Thyroid gland (tissue), 4 donors: Measurements from ENCODE around the gene CDC20. TPM values are rescaled to one million over a fixed set of nuclear protein-coding genes. Genes with fewer than 3 reads are reported as not detected.

Source experiments
- DNase-seq, 2 donors: peaks; one replicate each; pipeline ENCODE4 v3.0.0-alpha.2; 2019
- H3K27ac ChIP-seq, 3 donors: fragments of 200-600 bp; sonication (generic); 1 replicate in 2 of 3; 2 replicates in 1 of 3; pipeline ENCODE4 v1.5.1; 2016 to 2019; ENCODE audit warnings: mild to moderate bottlenecking in 1 of 3, moderate library complexity in 1 of 3
- H3K27me3 ChIP-seq: fragments of 200-600 bp; sonication (generic); one replicate; pipeline ENCODE4 v1.5.1; 2019
- H3K36me3 ChIP-seq, 2 donors: fragments of 200-600 bp; sonication (generic); one replicate each; pipeline ENCODE4 v1.5.1; 2016 to 2019
- H3K4me1 ChIP-seq, 2 donors: fragments of 200-600 bp; sonication (generic); one replicate each; pipeline ENCODE4 v1.5.1; 2017 to 2019
- H3K4me3 ChIP-seq, 3 donors: fragments of 200-600 bp; sonication (generic); replicated peaks in 1 of 3; 1 replicate in 2 of 3; 2 replicates in 1 of 3; pipeline ENCODE4 v1.5.1; 2016; ENCODE audit warnings: mild to moderate bottlenecking in 1 of 3
- H3K9me3 ChIP-seq: fragments of 200-600 bp; sonication (generic); one replicate; pipeline ENCODE4 v1.5.1; 2017
- CTCF ChIP-seq, 6 experiments: fragments of 200-600 bp in 3 of 6; fragments of 450-650 bp in 3 of 6; sonication (generic) in 3 of 6; IDR thresholded peaks; one replicate each; pipeline ENCODE4 v1.5.1; 2016 to 2019; ENCODE audit warnings: antibody characterized with exemption in 6 of 6, mild to moderate bottlenecking in 2 of 6, inconsistent platforms in 1 of 6, moderate library complexity in 1 of 6
- POLR2A ChIP-seq, 2 donors: fragments of 450-650 bp; IDR thresholded peaks; one replicate each; pipeline ENCODE4 v1.6.1; 2017; ENCODE audit warnings: antibody characterized with exemption in 2 of 2, mild to moderate bottlenecking in 2 of 2, moderate library complexity in 1 of 2
- WGBS, 2 donors: methylation state at CpG; one replicate each; pipeline ENCODE4 v1.1.5; 2017; 5-methylcytosine and 5-hydroxymethylcytosine counted together
- intact Hi-C: fragments of 100-400 bp; cut with DNase I; formaldehyde crosslinking; loops from one replicate; pipeline ENCODE4 v1.15.1; 2023
- total RNA-seq, 4 donors: library from RNA; depleted of rRNA; stranded (reverse); fragments of >200 nt; gene quantifications; one replicate each; pipeline ENCODE4 v1.2.3, GENCODE V29; 2016

Gene CDC20
- total RNA-seq, 4 donors from 2014 or later, result 0.54 to 3.9 (median 2.2) TPM

GRCh38 chr1:43349594-43350306 is 9.0 kb upstream of the CDC20 start:
- H3K9me3 ChIP-seq, result no peaks in the 10 kb centered on the region
- intact Hi-C loops, result no loop called here
- H3K27ac ChIP-seq, result peak overlapping the region; percentile 94 to 99 (median 95)
- DNase-seq, result peak; percentile 78 to 84
- no peak overlapping the region for H3K4me3 ChIP-seq
- no peaks in the 10 kb centered on the region for H3K27me3 ChIP-seq
- no peak for TF ChIP-seq CTCF (IDR thresholded peaks at IDR 0.05)
- TF ChIP-seq POLR2A (IDR thresholded peaks at IDR 0.05), result peak in 1 of 2 donors; percentile 7
- no peaks in the 10 kb centered on the region for H3K36me3 ChIP-seq
- 35 to 37% methylated on average over 11 of the region's 11 CpGs for WGBS, 2 donors
- peaks cover 16 to 21% of the 10 kb centered on the region in 2 donors for H3K4me1 ChIP-seq

GRCh38 chr1:43350976-43351375 is 7.8 kb upstream of the CDC20 start:
- no peaks in the 10 kb centered on the region for H3K9me3 ChIP-seq
- no peaks in the 10 kb centered on the region for H3K27me3 ChIP-seq
- H3K27ac ChIP-seq, result no peak overlapping the region
- WGBS, 2 donors, result 93 to 98% methylated on average over 1 of the region's 1 CpG
- peaks cover 16 to 21% of the 10 kb centered on the region in 2 donors for H3K4me1 ChIP-seq
- intact Hi-C loops, result no loop called here
- TF ChIP-seq POLR2A (IDR thresholded peaks at IDR 0.05) (no peak), CTCF (IDR thresholded peaks at IDR 0.05) (no peak)
- no peak overlapping the region for H3K4me3 ChIP-seq
- no peak for DNase-seq
- H3K36me3 ChIP-seq, result no peaks in the 10 kb centered on the region

- Histone ChIP-seq H3K36me3 (no peaks in the 10 kb centered on the region), H3K9me3 (no peaks in the 10 kb centered on the region), H3K27me3 (no peaks in the 10 kb centered on the region), H3K27ac (peak overlapping the region in 1 of 3 donors; percentile 43), H3K4me1 (peaks cover 16 to 21% of the 10 kb centered on the region in 2 donors), H3K4me3 (no peak overlapping the region)
- 89 to 93% methylated on average over 10 of the region's 10 CpGs for WGBS, 2 donors
- TF ChIP-seq POLR2A (IDR thresholded peaks at IDR 0.05) (no peak), CTCF (IDR thresholded peaks at IDR 0.05) (no peak)
- no peak for DNase-seq
- intact Hi-C loops, result no loop called here
Measured at GRCh38 chr1:43351421-43352350, 7.1 kb upstream of the CDC20 start.

DNA sequence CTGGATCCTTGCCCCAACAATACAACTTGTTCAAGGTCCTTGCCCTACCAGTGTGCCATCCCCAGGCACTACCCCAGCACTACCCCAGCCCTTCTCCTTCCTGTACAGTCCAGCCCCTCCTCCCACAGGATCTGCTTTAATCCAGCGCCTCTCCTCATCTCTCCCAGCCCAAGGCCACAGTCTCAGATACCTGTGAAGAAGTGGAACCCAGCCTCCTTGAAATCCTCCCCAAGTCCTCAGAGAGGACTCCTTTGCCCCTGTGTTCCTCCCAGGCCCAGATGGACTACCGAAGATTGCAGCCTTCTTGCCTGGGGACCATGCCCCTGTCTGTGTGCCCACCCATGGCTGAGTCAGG is 6.5 kb upstream of the CDC20 start:
- TF ChIP-seq POLR2A (IDR thresholded peaks at IDR 0.05) (no peak), CTCF (IDR thresholded peaks at IDR 0.05) (no peak)

GRCh38 chr1:43352881-43353280 is 5.9 kb upstream of the CDC20 start:
- WGBS, 2 donors, result 67 to 71% methylated on average over 3 of the region's 3 CpGs
- Histone ChIP-seq H3K27me3 (no peaks in the 10 kb centered on the region), H3K4me3 (no peak overlapping the region), H3K4me1 (peaks cover 16 to 18% of the 10 kb centered on the region in 2 donors), H3K9me3 (no peaks in the 10 kb centered on the region), H3K36me3 (no peaks in the 10 kb centered on the region), H3K27ac (no peak overlapping the region)
- intact Hi-C loops, result no loop called here
- no peak for DNase-seq
- TF ChIP-seq CTCF (IDR thresholded peaks at IDR 0.05), result no peak
- no peak for TF ChIP-seq POLR2A (IDR thresholded peaks at IDR 0.05)

More for the DNA sequence above, 6.5 kb upstream of the CDC20 start:
- Histone ChIP-seq H3K27me3 (no peaks in the 10 kb centered on the region), H3K4me3 (no peak overlapping the region), H3K27ac (peak overlapping the region in 1 of 3 donors; percentile 43), H3K36me3 (no peaks in the 10 kb centered on the region), H3K9me3 (no peaks in the 10 kb centered on the region), H3K4me1 (peaks cover 16 to 21% of the 10 kb centered on the region in 2 donors)
- WGBS, 2 donors, result 96 to 100% methylated on average over 2 of the region's 2 CpGs
- intact Hi-C loops, result no loop called here
- DNase-seq, result no peak
